HCT116 (cell line): ENCODE data around the gene SART3. TPM values are rescaled to one million over a fixed set of nuclear protein-coding genes. Genes with fewer than 3 reads are reported as not detected.
A peak's percentile ranks its signal among the peaks of the same experiment; 100 is the strongest.

Experiments used
- ATAC-seq: fragments of 200-7000 bp; cut with Tn5 transposase; 2 replicates; pipeline ENCODE4 v1.9.1; 2020; ENCODE audit warnings: mild to moderate bottlenecking, moderate library complexity
- BruUV-seq: library from RNA; stranded (reverse); fragments of 400-500 nt; replicated peaks from 2 replicates; lab custom pipeline; 2021; lab: Mats Ljungman, UMichigan
- CTCF ChIA-PET: fragments of 300-600 bp; sonication (Branson Sonifier 250); formaldehyde crosslinking; loops from one replicate; lab custom pipeline; 2021; ENCODE audit warnings: antibody characterized with exemption; lab: Charles Lee
- POLR2A ChIA-PET: fragments of 300-600, 350-600 bp; sonication (Branson Sonifier 250); formaldehyde crosslinking; loops from one replicate; lab custom pipeline; 2021; ENCODE audit warnings: antibody characterized with exemption; lab: Charles Lee
- RAD21 ChIA-PET, 2 experiments: fragments of 300-600 bp; sonication (Branson Sonifier 250); formaldehyde crosslinking; loops; one replicate each; lab custom pipeline; 2023; ENCODE audit warnings: low total read pairs in 2 of 2; ENCODE audit not compliant: uncharacterized antibody in 2 of 2, unreplicated experiment in 2 of 2, low non-redundant PET in 1 of 2; lab: Charles Lee
- DNase-seq: peaks from one replicate; pipeline ENCODE4 v3.0.0-alpha.2; 2010; ENCODE audit warnings: low read depth, low spot score
- H2AFZ ChIP-seq: fragments of 200-600 bp; shearing (Covaris generic), sonication (generic); 2 replicates; pipeline ENCODE4 v1.6.1; 2017; ENCODE audit warnings: low read depth, mixed run types, mixed read lengths, antibody characterized with exemption, low read length; ENCODE audit not compliant: poor library complexity, severe bottlenecking
- H3K27ac ChIP-seq: 2 replicates; pipeline ENCODE4 v1.5.1; 2012; ENCODE audit warnings: low read depth, low read length
- H3K27me3 ChIP-seq: fragments of 200-600 bp; sonication (generic); 2 replicates; pipeline ENCODE4 v1.6.1; 2016; ENCODE audit warnings: mixed run types, low read length, mixed read lengths; ENCODE audit not compliant: insufficient read depth
- H3K36me3 ChIP-seq, 2 experiments: fragments of 200-500 bp in 1 of 2; fragments of 200-600 bp in 1 of 2; sonication (Bioruptor generic) in 1 of 2; sonication (generic) in 1 of 2; 2 replicates each; pipeline versions ENCODE4 v1.5.1 to v1.6.1; 2014 to 2016; ENCODE audit warnings: low read length in 2 of 2, inconsistent platforms in 1 of 2, mixed read lengths in 1 of 2, mixed run types in 1 of 2; ENCODE audit not compliant: insufficient read depth in 2 of 2, control insufficient read depth in 1 of 2
- H3K4me1 ChIP-seq, 2 experiments: fragments of 200-600 bp in 1 of 2; sonication (generic) in 1 of 2; 2 replicates each; pipeline versions ENCODE4 v1.5.1 to v1.6.1; 2012 to 2017; ENCODE audit warnings: low read length in 2 of 2, inconsistent platforms in 1 of 2, mild to moderate bottlenecking in 1 of 2, mixed read lengths in 1 of 2, mixed run types in 1 of 2, moderate library complexity in 1 of 2; ENCODE audit not compliant: insufficient read depth in 2 of 2, control insufficient read depth in 1 of 2
- H3K4me2 ChIP-seq: fragments of 200-600 bp; sonication (generic); 2 replicates; pipeline ENCODE4 v1.6.1; 2017; ENCODE audit warnings: mixed run types, low read length, mixed read lengths
- H3K4me3 ChIP-seq, 2 experiments: fragments of 200-600 bp in 1 of 2; sonication (generic) in 1 of 2; replicated peaks in 1 of 2; 2 replicates each; pipeline ENCODE4 v1.5.1; 2011 to 2016; ENCODE audit warnings: low read length in 2 of 2, control low read depth in 1 of 2, low read depth in 1 of 2, mild to moderate bottlenecking in 1 of 2, mixed read lengths in 1 of 2, mixed run types in 1 of 2
- H3K79me2 ChIP-seq: fragments of 200-600 bp; sonication (generic); 2 replicates; pipeline ENCODE4 v1.6.1; 2017; ENCODE audit warnings: mild to moderate bottlenecking, mixed run types, low read length, moderate library complexity, mixed read lengths; ENCODE audit not compliant: insufficient read depth
- H3K9ac ChIP-seq: fragments of 200-600 bp; sonication (generic); 2 replicates; pipeline ENCODE4 v1.6.1; 2016; ENCODE audit warnings: low read length, mixed read lengths
- H3K9me2 ChIP-seq: fragments of 200-600 bp; sonication (generic), shearing (Covaris generic); 2 replicates; pipeline ENCODE4 v1.6.1; 2017; ENCODE audit warnings: mixed run types, mild to moderate bottlenecking, moderate library complexity; ENCODE audit not compliant: insufficient read depth
- H3K9me3 ChIP-seq, 2 experiments: fragments of 200-500 bp in 1 of 2; fragments of 200-600 bp in 1 of 2; sonication (Bioruptor generic) in 1 of 2; sonication (generic) in 1 of 2; 2 replicates each; pipeline ENCODE4 v1.6.1; 2014 to 2017; ENCODE audit warnings: low read length in 2 of 2, mixed read lengths in 2 of 2, inconsistent platforms in 1 of 2, low read depth in 1 of 2, mild to moderate bottlenecking in 1 of 2, mixed run types in 1 of 2, moderate library complexity in 1 of 2; ENCODE audit not compliant: control insufficient read depth in 1 of 2, insufficient read depth in 1 of 2
- H4K20me1 ChIP-seq: fragments of 200-600 bp; sonication (generic), shearing (Covaris generic); 2 replicates; pipeline ENCODE4 v1.6.1; 2017; ENCODE audit warnings: mixed run types, mild to moderate bottlenecking, moderate library complexity; ENCODE audit not compliant: insufficient read depth
- CBX3 ChIP-seq: IDR thresholded peaks from 2 replicates; pipeline ENCODE4 v1.6.1; 2012; ENCODE audit warnings: low read depth
- CEBPB ChIP-seq: IDR thresholded peaks from 2 replicates; pipeline ENCODE4 v1.6.1; 2012; ENCODE audit warnings: low read depth
- CTCF ChIP-seq, 3 experiments: fragments of 200-600 bp in 1 of 3; sonication (generic) in 1 of 3; IDR thresholded peaks in 2 of 3; conservative IDR thresholded peaks in 1 of 3; 2 replicates each; pipeline ENCODE4 v1.5.1; 2012 to 2017; ENCODE audit warnings: low read depth in 2 of 3, low read length in 2 of 3, antibody characterized with exemption in 1 of 3, borderline replicate concordance in 1 of 3, control low read depth in 1 of 3, mild to moderate bottlenecking in 1 of 3, mixed read lengths in 1 of 3, mixed run types in 1 of 3, moderate library complexity in 1 of 3; ENCODE audit not compliant: insufficient read depth in 1 of 3
- FOSL1 ChIP-seq: IDR thresholded peaks from 2 replicates; pipeline ENCODE4 v1.6.1; 2012; ENCODE audit warnings: low read depth
- TCF7L2 ChIP-seq: IDR thresholded peaks from 2 replicates; pipeline ENCODE4 v1.7.0; 2011; ENCODE audit warnings: borderline replicate concordance, inconsistent platforms; ENCODE audit not compliant: insufficient read depth, insufficient read length; ENCODE audit errors: extremely low read depth
- YY1 ChIP-seq: IDR thresholded peaks from 2 replicates; pipeline ENCODE4 v1.6.1; 2011; ENCODE audit warnings: low read length, low read depth, moderate library complexity, mild to moderate bottlenecking; ENCODE audit not compliant: insufficient replicate concordance; ENCODE audit errors: extremely low read depth
- ZBTB33 ChIP-seq: IDR thresholded peaks from 2 replicates; pipeline ENCODE4 v1.6.1; 2011; ENCODE audit warnings: mild to moderate bottlenecking, low read length, moderate library complexity; ENCODE audit not compliant: insufficient replicate concordance; ENCODE audit errors: extremely low read depth
- ZFX ChIP-seq: fragments of 450-650 bp; IDR thresholded peaks from 2 replicates; pipeline ENCODE4 v1.6.1; 2017
- intact Hi-C: fragments of 100-400 bp; cut with micrococcal nuclease; formaldehyde crosslinking; loops from 2 replicates; pipeline ENCODE4 v1.10.0; 2022
- total RNA-seq: library from RNA; stranded (reverse); gene quantifications from one replicate; pipeline ENCODE4 v1.2.1, GENCODE V29; 2021; ENCODE audit not compliant: unreplicated experiment
- TF ChIP-seq, protein P1 (sequence below): IDR thresholded peaks from 2 replicates; pipeline ENCODE4 v1.6.1; 2012

The SART3 gene
- total RNA-seq, 1 experiment from 2014 or later, result 76.1 TPM

DNA sequence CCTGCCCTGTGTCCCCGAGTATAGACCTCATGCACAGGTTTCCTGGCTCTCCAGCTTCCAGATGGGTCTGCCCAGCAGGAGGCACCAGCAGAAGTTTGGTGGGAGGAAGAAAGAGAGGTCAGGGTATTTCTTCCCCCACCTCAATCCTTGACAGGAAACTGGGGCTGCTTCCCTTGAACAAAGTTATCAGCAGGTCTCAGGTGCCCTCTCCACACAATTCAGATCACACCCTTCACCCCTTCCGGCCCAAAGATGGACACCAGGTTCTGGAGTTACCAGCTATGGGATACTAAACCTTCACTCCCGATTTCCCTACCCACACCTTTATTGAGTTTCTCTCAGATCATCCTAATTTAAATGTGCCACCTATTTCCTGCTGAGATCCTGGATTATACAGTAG is 1.2 kb downstream of the SART3 start:
- intact Hi-C loops, result loop anchor here (5.0 to 10.0 kb wide), 2 partner anchors 275 to 828 kb away; no protein-coding TSS in a partner anchor
- Histone ChIP-seq H2AFZ (no peak overlapping the region), H3K4me3 (peak overlapping the region; percentile 75 to 85), H3K9me2 (no peaks in the 10 kb centered on the region), H4K20me1 (no peaks in the 10 kb centered on the region; the same call in 1 of the 2 replicates), H3K27ac (no peak overlapping the region), H3K4me2 (peak overlapping the region; percentile 93), H3K4me1 (peaks cover 16 to 31% of the 10 kb centered on the region in 2 experiments; a peak in 3 of 4 replicates), H3K27me3 (no peaks in the 10 kb centered on the region), H3K9me3 (no peaks in the 10 kb centered on the region), H3K79me2 (peaks cover 83% of the 10 kb centered on the region), H3K36me3 (peaks cover 7 to 22% of the 10 kb centered on the region in 2 experiments; a peak in 3 of 4 replicates)
- no TSS peak for BruUV-seq
- ChIA-PET POLR2A (no interaction called here), CTCF (no interaction called here), RAD21 (no interaction called here)
- no peak for DNase-seq
- ATAC-seq, result no peak
- peak in 2 of 3 experiments; percentile 18 to 19; a peak in 2 of 6 replicates for TF ChIP-seq CTCF (IDR thresholded peaks at IDR 0.05 in 2 of 3, conservative IDR thresholded peaks at IDR 0.05 in 1 of 3; ENCODE audit: borderline replicate concordance in 1 of 3, insufficient read depth in 1 of 3, low read depth in 2 of 3, low read length in 2 of 3)
- TF ChIP-seq CBX3, result no peak
- TF ChIP-seq, all 23 proteins: peak for 1
- peak overlapping the region; percentile 97 for H3K9ac ChIP-seq

DNA sequence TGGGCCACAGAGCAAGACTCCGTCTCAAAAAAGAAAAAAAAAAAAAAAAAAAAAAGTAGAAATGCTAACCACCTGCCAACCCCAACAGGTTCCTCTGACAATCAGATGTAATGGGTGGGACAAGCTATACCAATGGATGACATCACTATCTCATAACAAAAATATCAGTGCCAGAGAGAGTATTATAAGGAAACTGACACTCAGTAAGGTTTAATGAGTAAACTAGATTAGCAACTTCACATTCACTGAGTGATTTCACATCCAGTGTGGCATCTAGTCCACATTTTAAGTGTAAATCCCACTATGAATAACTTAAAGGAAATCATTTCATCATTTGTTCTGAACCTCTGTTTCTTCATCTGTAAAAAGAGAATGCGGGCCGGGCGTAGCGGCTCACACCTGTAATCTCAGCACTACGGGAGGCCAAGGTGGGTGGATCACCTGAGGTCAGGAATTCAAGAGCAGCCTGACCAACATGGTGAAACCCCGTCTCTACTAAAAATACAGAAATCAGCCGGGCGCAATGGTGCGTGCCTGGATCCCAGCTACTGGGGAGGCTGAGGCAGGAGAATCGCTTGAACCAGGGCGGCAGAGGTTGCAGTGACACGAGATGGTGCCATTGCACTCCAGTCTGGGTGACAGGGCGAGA is 1.8 kb downstream of the SART3 start:
- ATAC-seq (no peak), DNase-seq (no peak)
- H3K9ac ChIP-seq, result peak overlapping the region; percentile 97; the same call in 1 of the 2 replicates
- no peaks in the 10 kb centered on the region for H3K9me2 ChIP-seq
- no peak overlapping the region for H3K27ac ChIP-seq
- no peaks in the 10 kb centered on the region for H3K27me3 ChIP-seq
- H3K9me3 ChIP-seq, result no peaks in the 10 kb centered on the region
- H3K36me3 ChIP-seq, result peaks cover 2 to 16% of the 10 kb centered on the region in 2 experiments; a peak in 2 of 4 replicates
- peaks cover 83% of the 10 kb centered on the region for H3K79me2 ChIP-seq
- H3K4me2 ChIP-seq, result peak overlapping the region; percentile 93
- H2AFZ ChIP-seq, result no peak overlapping the region
- peaks cover 12 to 25% of the 10 kb centered on the region in 2 experiments; a peak in 3 of 4 replicates for H3K4me1 ChIP-seq
- BruUV-seq, result no TSS peak
- RAD21 ChIA-PET, result no interaction called here
- CTCF ChIA-PET, result no interaction called here
- peak overlapping the region; percentile 75 to 85 for H3K4me3 ChIP-seq
- intact Hi-C loops, result no loop called here
- POLR2A ChIA-PET, result no interaction called here
- no peaks in the 10 kb centered on the region; the same call in 1 of the 2 replicates for H4K20me1 ChIP-seq
- TF ChIP-seq YY1 (no peak), FOSL1 (no peak), CTCF (IDR thresholded peaks at IDR 0.05 in 2 of 3, conservative IDR thresholded peaks at IDR 0.05 in 1 of 3; ENCODE audit: borderline replicate concordance in 1 of 3, insufficient read depth in 1 of 3, low read depth in 2 of 3, low read length in 2 of 3) (no peak), ZBTB33 (no peak), TCF7L2 (no peak), ZFX (no peak), CEBPB (no peak)
- TF ChIP-seq, protein P1, sequence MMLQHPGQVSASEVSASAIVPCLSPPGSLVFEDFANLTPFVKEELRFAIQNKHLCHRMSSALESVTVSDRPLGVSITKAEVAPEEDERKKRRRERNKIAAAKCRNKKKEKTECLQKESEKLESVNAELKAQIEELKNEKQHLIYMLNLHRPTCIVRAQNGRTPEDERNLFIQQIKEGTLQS, result no peak
